NT2/D1 (cell line): ENCODE measurements around the gene PRSS27.

ENCODE experiments used
- DNase-seq: peaks from one replicate; pipeline ENCODE4 v3.0.0-alpha.2; 2011; ENCODE audit warnings: low read depth, low spot score
- H3K27me3 ChIP-seq: 2 replicates; pipeline ENCODE4 v1.6.0; 2011; ENCODE audit warnings: mild to moderate bottlenecking; ENCODE audit not compliant: insufficient read length, insufficient read depth
- H3K36me3 ChIP-seq: 2 replicates; pipeline ENCODE4 v1.6.1; 2011; ENCODE audit warnings: mild to moderate bottlenecking, low read length, mixed read lengths; ENCODE audit not compliant: insufficient read depth, insufficient read length
- H3K4me1 ChIP-seq: 2 replicates; pipeline ENCODE4 v1.5.1; 2011; ENCODE audit not compliant: insufficient read depth, insufficient read length
- H3K4me3 ChIP-seq: 2 replicates; pipeline ENCODE4 v1.5.1; 2011; ENCODE audit warnings: low read depth; ENCODE audit not compliant: insufficient read length
- H3K9ac ChIP-seq: 2 replicates; pipeline ENCODE4 v1.6.0; 2011; ENCODE audit warnings: low read depth; ENCODE audit not compliant: insufficient read length
- H3K9me3 ChIP-seq: 2 replicates; pipeline ENCODE4 v1.5.1; 2011; ENCODE audit warnings: mild to moderate bottlenecking, low read length; ENCODE audit not compliant: insufficient read depth
- SUZ12 ChIP-seq: IDR thresholded peaks from 2 replicates; pipeline ENCODE4 v1.6.1; 2011; ENCODE audit not compliant: insufficient read length, insufficient read depth; ENCODE audit errors: extremely low read depth
- YY1 ChIP-seq: IDR thresholded peaks from 2 replicates; pipeline ENCODE4 v1.6.1; 2011; ENCODE audit not compliant: insufficient read length, insufficient read depth
- ZNF274 ChIP-seq: IDR thresholded peaks from 2 replicates; pipeline ENCODE4 v1.6.1; 2011; ENCODE audit warnings: mild to moderate bottlenecking, low read depth, low read length

Gene PRSS27

GRCh38 chr16:2715966-2716885, 3.8 kb downstream of the PRSS27 start:
- Histone ChIP-seq H3K4me1 (peaks cover 28% of the 10 kb centered on the region), H3K36me3 (no peaks in the 10 kb centered on the region), H3K4me3 (no peak overlapping the region), H3K9ac (no peak overlapping the region), H3K27me3 (no peaks in the 10 kb centered on the region), H3K9me3 (no peaks in the 10 kb centered on the region)
- no peak for TF ChIP-seq ZNF274
- no peak for TF ChIP-seq SUZ12
- TF ChIP-seq YY1, result no peak
- DNase-seq, result no peak

- Histone ChIP-seq H3K9ac (no peak overlapping the region), H3K4me1 (peaks cover 28% of the 10 kb centered on the region), H3K4me3 (no peak overlapping the region), H3K27me3 (no peaks in the 10 kb centered on the region), H3K36me3 (peaks cover 3% of the 10 kb centered on the region), H3K9me3 (no peaks in the 10 kb centered on the region)
- no peak for TF ChIP-seq ZNF274
- TF ChIP-seq YY1, result no peak
- no peak for TF ChIP-seq SUZ12
- no peak for DNase-seq
Measured at GRCh38 chr16:2715519-2715918, 4.5 kb downstream of the PRSS27 start.

- peaks cover 8% of the 10 kb centered on the region for H3K36me3 ChIP-seq
- no peak overlapping the region for H3K9ac ChIP-seq
- TF ChIP-seq ZNF274 (no peak), YY1 (no peak), SUZ12 (no peak)
- no peak overlapping the region for H3K4me3 ChIP-seq
- DNase-seq, result no peak
- peaks cover 27% of the 10 kb centered on the region for H3K4me1 ChIP-seq
- no peaks in the 10 kb centered on the region for H3K27me3 ChIP-seq
- no peaks in the 10 kb centered on the region for H3K9me3 ChIP-seq
Measured at GRCh38 chr16:2715064-2715463, 5.0 kb downstream of the PRSS27 start.

- TF ChIP-seq YY1 (no peak), SUZ12 (no peak), ZNF274 (no peak)
- Histone ChIP-seq H3K4me1 (peaks cover 18% of the 10 kb centered on the region), H3K36me3 (peaks cover 17% of the 10 kb centered on the region), H3K9ac (no peak overlapping the region), H3K4me3 (no peak overlapping the region), H3K9me3 (no peaks in the 10 kb centered on the region), H3K27me3 (no peaks in the 10 kb centered on the region)
- DNase-seq, result no peak
Measured at GRCh38 chr16:2713985-2714774, 5.8 kb downstream of the PRSS27 start.

GRCh38 chr16:2713523-2713922, 6.5 kb downstream of the PRSS27 start:
- no peak for DNase-seq
- Histone ChIP-seq H3K4me3 (no peak overlapping the region), H3K27me3 (no peaks in the 10 kb centered on the region), H3K9me3 (no peaks in the 10 kb centered on the region), H3K9ac (no peak overlapping the region), H3K36me3 (peaks cover 21% of the 10 kb centered on the region), H3K4me1 (peaks cover 13% of the 10 kb centered on the region)
- TF ChIP-seq ZNF274 (no peak), YY1 (no peak), SUZ12 (no peak)

- DNase-seq, result no peak
- TF ChIP-seq YY1, result no peak
- TF ChIP-seq SUZ12, result no peak
- no peak for TF ChIP-seq ZNF274
- Histone ChIP-seq H3K4me3 (no peak overlapping the region), H3K9ac (no peak overlapping the region), H3K36me3 (peaks cover 31% of the 10 kb centered on the region), H3K9me3 (no peaks in the 10 kb centered on the region), H3K27me3 (no peaks in the 10 kb centered on the region), H3K4me1 (peaks cover 10% of the 10 kb centered on the region)
Measured at GRCh38 chr16:2712546-2712945, 7.5 kb downstream of the PRSS27 start.

- no peak for DNase-seq
- Histone ChIP-seq H3K27me3 (no peaks in the 10 kb centered on the region), H3K9me3 (no peaks in the 10 kb centered on the region), H3K36me3 (peaks cover 36% of the 10 kb centered on the region), H3K9ac (no peak overlapping the region), H3K4me1 (peaks cover 6% of the 10 kb centered on the region), H3K4me3 (no peak overlapping the region)
- no peak for TF ChIP-seq SUZ12
- TF ChIP-seq ZNF274, result no peak
- TF ChIP-seq YY1, result no peak
Measured at GRCh38 chr16:2712063-2712441, 8.0 kb downstream of the PRSS27 start.
